Nephron progenitor cell (in vitro differentiated cells): ENCODE results near the gene NDC80.
"Not testable (repeated sequence)": the region's sequence is repeated elsewhere in the genome, so short reads cannot be mapped to it uniquely, and the experiment has no call there.

Experiments
- DNase-seq: peaks from one replicate; pipeline ENCODE4 v3.0.0; 2021
- H3K27ac Mint-ChIP-seq: 2 replicates; pipeline ENCODE4 v1.8.0; 2021; ENCODE audit warnings: mild to moderate bottlenecking, moderate library complexity, mixed read lengths
- H3K27me3 Mint-ChIP-seq: 2 replicates; pipeline ENCODE4 v1.8.0; 2021; ENCODE audit warnings: mild to moderate bottlenecking, low read depth, mixed read lengths; ENCODE audit not compliant: poor library complexity
- H3K36me3 Mint-ChIP-seq: 2 replicates; pipeline ENCODE4 v1.8.0; 2021; ENCODE audit warnings: low read depth, mixed read lengths
- H3K4me1 Mint-ChIP-seq: 2 replicates; pipeline ENCODE4 v1.8.0; 2021; ENCODE audit warnings: mixed read lengths
- H3K4me3 Mint-ChIP-seq: 2 replicates; pipeline ENCODE4 v1.8.0; 2021; ENCODE audit warnings: mild to moderate bottlenecking, moderate library complexity, mixed read lengths
- H3K9me3 Mint-ChIP-seq: 2 replicates; pipeline ENCODE4 v1.8.0; 2021; ENCODE audit warnings: mild to moderate bottlenecking, moderate library complexity, mixed read lengths
- CTCF ChIP-seq: fragments of 200-600 bp; sonication (generic); IDR thresholded peaks from 2 replicates; pipeline ENCODE4 v1.5.0; 2021; ENCODE audit warnings: antibody characterized with exemption

NDC80 gene

GRCh38 chr18:2656237-2656980 is 85.1 kb downstream of the NDC80 start:
- TF ChIP-seq CTCF = no peak
- peak; percentile 62 for DNase-seq
- Mint-ChIP-seq H3K27me3 (peaks cover 16% of the 10 kb centered on the region), H3K27ac (peak overlapping the region; percentile 96), H3K4me3 (peak overlapping the region; percentile 96), H3K4me1 (peaks cover 28% of the 10 kb centered on the region), H3K9me3 (peaks cover 15% of the 10 kb centered on the region), H3K36me3 (peaks cover 20% of the 10 kb centered on the region)

- TF ChIP-seq CTCF = no peak
- peaks cover 18% of the 10 kb centered on the region for H3K9me3 Mint-ChIP-seq
- peaks cover 28% of the 10 kb centered on the region for H3K4me1 Mint-ChIP-seq
- peak overlapping the region; percentile 96 for H3K4me3 Mint-ChIP-seq
- H3K27ac Mint-ChIP-seq = peak overlapping the region; percentile 76
- DNase-seq = no peak
- H3K27me3 Mint-ChIP-seq = peaks cover 16% of the 10 kb centered on the region
- H3K36me3 Mint-ChIP-seq = peaks cover 23% of the 10 kb centered on the region
These were observed 85.7 kb downstream of the NDC80 start for GRCh38 chr18:2656981-2657512.

GRCh38 chr18:2657788-2658458 is 86.6 kb downstream of the NDC80 start:
- Mint-ChIP-seq H3K27ac (no peak overlapping the region), H3K36me3 (peaks cover 29% of the 10 kb centered on the region), H3K9me3 (peaks cover 22% of the 10 kb centered on the region), H3K27me3 (peaks cover 16% of the 10 kb centered on the region), H3K4me1 (peaks cover 28% of the 10 kb centered on the region), H3K4me3 (peak overlapping the region; percentile 96)
- TF ChIP-seq CTCF = no peak
- DNase-seq = no peak

- H3K4me3 Mint-ChIP-seq, DNase-seq, H3K27ac Mint-ChIP-seq, H3K27me3 Mint-ChIP-seq: not testable (repeated sequence)
- Mint-ChIP-seq H3K4me1 (peaks cover 21% of the 10 kb centered on the region), H3K9me3 (peaks cover 28% of the 10 kb centered on the region), H3K36me3 (peaks cover 56% of the 10 kb centered on the region)
These were observed 89.5 kb downstream of the NDC80 start for GRCh38 chr18:2660849-2661248.

- not testable (repeated sequence) for H3K27me3 Mint-ChIP-seq, H3K27ac Mint-ChIP-seq, H3K4me3 Mint-ChIP-seq, DNase-seq
- Mint-ChIP-seq H3K9me3 (peaks cover 28% of the 10 kb centered on the region), H3K36me3 (peaks cover 62% of the 10 kb centered on the region), H3K4me1 (peaks cover 11% of the 10 kb centered on the region)
These were observed 90.9 kb downstream of the NDC80 start for GRCh38 chr18:2662288-2662687.

GRCh38 chr18:2662990-2663389 is 91.6 kb downstream of the NDC80 start:
- TF ChIP-seq CTCF = no peak
- Mint-ChIP-seq H3K27me3 (no peaks in the 10 kb centered on the region), H3K4me1 (peaks cover 4% of the 10 kb centered on the region), H3K4me3 (no peak overlapping the region), H3K9me3 (peaks cover 28% of the 10 kb centered on the region), H3K36me3 (peaks cover 65% of the 10 kb centered on the region), H3K27ac (peak overlapping the region; percentile 13)
- DNase-seq = no peak
